Measurements from ENCODE around the gene MTMR10.

The MTMR10 gene

GRCh38 chr15:31019986-31020385 is 28.6 kb upstream of the MTMR10 start:
- Histone ChIP-seq H3K9me3 (no peaks in the 10 kb centered on the region), H3K27me3 (no peaks in the 10 kb centered on the region), H3K36me3 (no peaks in the 10 kb centered on the region), H3K4me3 (no peak overlapping the region), H3K4me1 (peaks cover 0 to 10% (median 6%) of the 10 kb centered on the region in 4 donors), H3K27ac (no peak overlapping the region)
- TF ChIP-seq CTCF (IDR thresholded peaks at IDR 0.05), result no peak
- intact Hi-C loops (cut with DNase I; ENCODE audit: low total_unique reads), result no loop called here
- DNase-seq, result no peak

GRCh38 chr15:31017311-31017710 is 25.9 kb upstream of the MTMR10 start:
- intact Hi-C loops (cut with DNase I; ENCODE audit: low total_unique reads), result no loop called here
- Histone ChIP-seq H3K4me3 (no peak overlapping the region), H3K36me3 (no peaks in the 10 kb centered on the region), H3K4me1 (no peaks in the 10 kb centered on the region), H3K27ac (no peak overlapping the region), H3K9me3 (peaks cover 6 to 12% (median 6%) of the 10 kb centered on the region in 3 donors), H3K27me3 (no peaks in the 10 kb centered on the region)
- no peak for DNase-seq
- no peak for TF ChIP-seq CTCF (IDR thresholded peaks at IDR 0.05)

GRCh38 chr15:31016446-31016915 is 25.1 kb upstream of the MTMR10 start:
- intact Hi-C loops (cut with DNase I; ENCODE audit: low total_unique reads), result no loop called here

GRCh38 chr15:31014608-31014925 is 23.1 kb upstream of the MTMR10 start:
- no peak for TF ChIP-seq CTCF (IDR thresholded peaks at IDR 0.05)
- Histone ChIP-seq H3K27me3 (no peaks in the 10 kb centered on the region), H3K36me3 (no peaks in the 10 kb centered on the region), H3K9me3 (peaks cover 6 to 27% (median 7%) of the 10 kb centered on the region in 3 donors), H3K4me3 (no peak overlapping the region), H3K27ac (no peak overlapping the region), H3K4me1 (no peaks in the 10 kb centered on the region)
- intact Hi-C loops (cut with DNase I; ENCODE audit: low total_unique reads), result no loop called here
- DNase-seq, result no peak

More at GRCh38 chr15:31016446-31016915, 25.1 kb upstream of the MTMR10 start:
- H3K4me3 ChIP-seq, result no peak overlapping the region
- H3K27me3 ChIP-seq, result no peaks in the 10 kb centered on the region
- DNase-seq, result no peak
- no peaks in the 10 kb centered on the region for H3K36me3 ChIP-seq
- peaks cover 6 to 20% (median 7%) of the 10 kb centered on the region in 3 donors for H3K9me3 ChIP-seq
- H3K4me1 ChIP-seq, result no peaks in the 10 kb centered on the region
- no peak overlapping the region for H3K27ac ChIP-seq
- no peak for TF ChIP-seq CTCF (IDR thresholded peaks at IDR 0.05)

- H3K27ac ChIP-seq, result no peak overlapping the region
- no peak overlapping the region for H3K4me3 ChIP-seq
- no peak for DNase-seq
- H3K9me3 ChIP-seq, result peaks cover 6 to 27% (median 7%) of the 10 kb centered on the region in 3 donors
- no peaks in the 10 kb centered on the region for H3K4me1 ChIP-seq
- no peak for TF ChIP-seq CTCF (IDR thresholded peaks at IDR 0.05)
- no peaks in the 10 kb centered on the region for H3K36me3 ChIP-seq
- H3K27me3 ChIP-seq, result no peaks in the 10 kb centered on the region
- intact Hi-C loops (cut with DNase I; ENCODE audit: low total_unique reads), result no loop called here
Measured at GRCh38 chr15:31013863-31014607, 22.6 kb upstream of the MTMR10 start.

Data from tibial artery (tissue), 4 donors.